SK-N-SH (cell line): ENCODE data around the gene TRA2A. TPM values are rescaled to one million over a fixed set of nuclear protein-coding genes. Genes with fewer than 3 reads are reported as not detected.
A peak's percentile ranks its signal among the peaks of the same experiment; 100 is the strongest.

ENCODE experiments used
- CTCF ChIA-PET: fragments of 300-600, 350-600 bp; formaldehyde crosslinking; extraction: SDS; loops from one replicate; lab custom pipeline; 2021; lab: Yijun Ruan, JAX
- POLR2A ChIA-PET: fragments of 350-600 bp; sonication (Branson Sonifier 250); formaldehyde crosslinking; extraction: SDS; loops from one replicate; lab custom pipeline; 2020; ENCODE audit warnings: antibody characterized with exemption, inconsistent platforms; lab: Yijun Ruan, JAX
- DNase-seq: peaks from one replicate; pipeline ENCODE4 v3.0.0; 2012
- H2AFZ ChIP-seq: fragments of 200-600 bp; sonication (generic); 2 replicates; pipeline ENCODE4 v1.8.1; 2016; ENCODE audit warnings: antibody characterized with exemption, mild to moderate bottlenecking, low read depth
- H3F3A ChIP-seq: fragments of 200-600 bp; sonication (generic); replicated peaks from 2 replicates; pipeline ENCODE3; 2016; ENCODE audit warnings: antibody characterized with exemption, mild to moderate bottlenecking; ENCODE audit not compliant: insufficient read depth
- H3K27ac ChIP-seq, 2 experiments: fragments of 200-500 bp in 1 of 2; fragments of 200-600 bp in 1 of 2; sonication (Bioruptor generic) in 1 of 2; sonication (generic), shearing (Covaris generic) in 1 of 2; 2 replicates each; pipeline versions ENCODE4 v1.5.1 to v1.6.1; 2014 to 2016; ENCODE audit warnings: low read depth in 2 of 2, inconsistent platforms in 1 of 2, low read length in 1 of 2, mild to moderate bottlenecking in 1 of 2, mixed read lengths in 1 of 2
- H3K27me3 ChIP-seq: fragments of 200-600 bp; sonication (generic), shearing (Covaris generic); 2 replicates; pipeline ENCODE4 v1.6.1; 2016; ENCODE audit warnings: mixed run types; ENCODE audit not compliant: insufficient read depth
- H3K36me3 ChIP-seq, 2 experiments: fragments of 200-500 bp in 1 of 2; fragments of 200-600 bp in 1 of 2; sonication (Bioruptor generic) in 1 of 2; sonication (generic) in 1 of 2; replicated peaks in 1 of 2; 2 replicates each; pipeline versions ENCODE3 to v1.5.1; 2014 to 2016; ENCODE audit warnings: low read length in 1 of 2, mild to moderate bottlenecking in 1 of 2; ENCODE audit not compliant: insufficient read depth in 2 of 2, control insufficient read depth in 1 of 2
- H3K4me1 ChIP-seq, 2 experiments: fragments of 200-500 bp in 1 of 2; fragments of 200-600 bp in 1 of 2; sonication (Bioruptor generic) in 1 of 2; sonication (generic), shearing (Covaris generic) in 1 of 2; 2 replicates each; pipeline versions ENCODE4 v1.5.1 to v1.6.1; 2014 to 2016; ENCODE audit warnings: low read depth in 1 of 2, low read length in 1 of 2, mixed run types in 1 of 2; ENCODE audit not compliant: insufficient read depth in 2 of 2, control insufficient read depth in 1 of 2
- H3K4me2 ChIP-seq: fragments of 200-600 bp; sonication (generic), shearing (Covaris generic); 2 replicates; pipeline ENCODE4 v1.6.1; 2017; ENCODE audit warnings: mixed run types
- H3K4me3 ChIP-seq, 2 experiments: fragments of 200-500 bp in 1 of 2; fragments of 200-600 bp in 1 of 2; sonication (Bioruptor generic) in 1 of 2; sonication (generic), shearing (Covaris generic) in 1 of 2; 2 replicates each; pipeline versions ENCODE4 v1.5.1 to v1.8.1; 2014 to 2016; ENCODE audit warnings: low read depth in 2 of 2, inconsistent platforms in 1 of 2, low read length in 1 of 2, mild to moderate bottlenecking in 1 of 2, mixed read lengths in 1 of 2, moderate library complexity in 1 of 2
- H3K79me2 ChIP-seq: fragments of 200-600 bp; sonication (generic); 2 replicates; pipeline ENCODE4 v1.8.1; 2017; ENCODE audit warnings: mild to moderate bottlenecking; ENCODE audit not compliant: insufficient read depth
- H3K9ac ChIP-seq: fragments of 200-600 bp; sonication (generic); 2 replicates; pipeline ENCODE4 v1.6.1; 2017; ENCODE audit warnings: mixed run types
- H3K9me2 ChIP-seq: fragments of 200-600 bp; sonication (generic); 2 replicates; pipeline ENCODE4 v1.6.1; 2017; ENCODE audit warnings: mixed run types
- H3K9me3 ChIP-seq: fragments of 200-600 bp; sonication (generic); 2 replicates; pipeline ENCODE4 v1.6.1; 2017; ENCODE audit warnings: mixed run types, mild to moderate bottlenecking, moderate library complexity
- H4K20me1 ChIP-seq: fragments of 200-600 bp; sonication (generic); 2 replicates; pipeline ENCODE4 v1.6.1; 2017; ENCODE audit warnings: mild to moderate bottlenecking, mixed run types; ENCODE audit not compliant: insufficient read depth
- EZH2phosphoT487 ChIP-seq: fragments of 200-600 bp; sonication (generic); IDR thresholded peaks from 2 replicates; pipeline ENCODE4 v1.6.1; 2017; ENCODE audit warnings: low read depth, mixed run types, mild to moderate bottlenecking, antibody characterized with exemption, moderate library complexity, borderline replicate concordance
- FOSL2 ChIP-seq: IDR thresholded peaks from 2 replicates; pipeline ENCODE4 v1.4.0; 2012; ENCODE audit warnings: low read depth, mild to moderate bottlenecking, moderate library complexity, borderline replicate concordance
- FOXM1 ChIP-seq: IDR thresholded peaks from 2 replicates; pipeline ENCODE4 v1.4.0; 2012; ENCODE audit warnings: low read depth, mild to moderate bottlenecking
- GATA2 ChIP-seq: sonication (generic); formaldehyde crosslinking; IDR thresholded peaks from 2 replicates; pipeline ENCODE4 v1.5.0; 2020; ENCODE audit warnings: mild to moderate bottlenecking, missing genetic modification reagents
- JUND ChIP-seq: IDR thresholded peaks from 2 replicates; pipeline ENCODE4 v1.4.0; 2012
- MXI1 ChIP-seq: IDR thresholded peaks from 2 replicates; pipeline ENCODE4 v1.6.1; 2012; ENCODE audit warnings: mild to moderate bottlenecking, low read depth, low read length, improper control_type of control experiment
- NRF1 ChIP-seq: IDR thresholded peaks from 2 replicates; pipeline ENCODE4 v1.6.1; 2012; ENCODE audit warnings: low read depth, mild to moderate bottlenecking, low read length
- RAD21 ChIP-seq: IDR thresholded peaks from 2 replicates; pipeline ENCODE4 v1.6.1; 2012; ENCODE audit warnings: mild to moderate bottlenecking, low read length
- RCOR1 ChIP-seq: fragments of 150-350 bp; IDR thresholded peaks from 2 replicates; pipeline ENCODE4 v1.6.1; 2017; ENCODE audit warnings: antibody characterized with exemption, low read length
- RFX5 ChIP-seq: IDR thresholded peaks from 2 replicates; pipeline ENCODE4 v1.6.1; 2012; ENCODE audit warnings: mild to moderate bottlenecking, improper control_type of control experiment, low read length
- RXRA ChIP-seq: IDR thresholded peaks from 2 replicates; pipeline ENCODE4 v1.4.0; 2012; ENCODE audit warnings: low read depth, mild to moderate bottlenecking, borderline replicate concordance
- TAF1 ChIP-seq: IDR thresholded peaks from 2 replicates; pipeline ENCODE4 v1.6.1; 2012; ENCODE audit warnings: low read depth, mild to moderate bottlenecking, low read length, moderate library complexity, borderline replicate concordance
- TCF12 ChIP-seq: IDR thresholded peaks from 2 replicates; pipeline ENCODE4 v1.4.0; 2012
- WGBS: methylation state at CpG from one replicate; pipeline ENCODE4 v1.1.6; 2017; ENCODE audit warnings: low lambda C conversion rate; 5-methylcytosine and 5-hydroxymethylcytosine counted together
- polyA plus RNA-seq, 3 experiments: library from polyadenylated mRNA; depleted of rRNA; stranded (reverse); fragments of >200 nt; gene quantifications; 2 replicates each; pipeline ENCODE4 v1.2.3, GENCODE V29; 2012
- TF ChIP-seq, protein P1 (sequence below): fragments of 150-350 bp; IDR thresholded peaks from 2 replicates; pipeline ENCODE4 v1.6.1; 2017; ENCODE audit warnings: antibody characterized with exemption, low read length, low read depth, borderline replicate concordance
- TF ChIP-seq, protein P2 (sequence below): IDR thresholded peaks from 2 replicates; pipeline ENCODE4 v1.4.0; 2012; ENCODE audit warnings: low read depth, borderline replicate concordance

TRA2A gene
- polyA plus RNA-seq, 1 of the 3 experiments (the other 2 are of a cell fraction) = 62.1 TPM

DNA sequence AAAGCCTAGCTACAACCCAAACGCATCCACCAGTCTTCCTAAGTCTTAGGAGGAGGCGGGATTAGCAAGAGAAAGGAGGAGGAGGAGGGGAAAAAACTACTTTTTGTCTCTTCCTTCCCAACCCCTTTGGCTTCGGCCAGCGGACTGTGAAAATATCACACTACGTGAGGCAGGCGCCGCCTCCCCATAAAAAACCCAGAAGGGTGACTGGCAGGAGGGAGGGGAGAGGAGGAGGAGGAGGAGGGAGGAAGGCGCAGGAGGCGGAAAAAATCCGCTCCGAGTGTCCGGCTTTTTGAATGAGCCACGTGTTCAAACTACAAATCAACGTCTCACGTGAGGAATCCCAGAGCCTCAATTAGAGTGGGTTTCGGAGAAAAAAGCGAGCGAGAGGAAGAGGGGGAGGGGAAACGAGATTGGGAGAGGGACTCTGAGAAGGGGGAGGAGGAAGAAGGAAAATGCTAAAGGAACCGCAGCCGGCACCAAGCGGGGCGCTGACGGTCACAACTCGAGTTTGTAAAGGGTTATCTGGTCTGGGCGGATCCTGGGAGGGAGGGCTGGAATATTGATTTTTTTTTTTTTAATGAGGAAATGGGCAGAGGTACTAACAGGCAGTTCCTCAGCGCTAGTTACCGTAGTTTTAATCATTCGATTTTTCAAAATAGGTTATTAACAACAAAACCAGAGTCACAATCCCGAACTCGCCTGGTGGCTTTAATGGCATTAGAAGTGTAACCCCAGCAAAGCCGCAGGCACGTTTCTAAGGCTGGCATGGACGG lies 61.3 kb downstream of the TRA2A start, which contains the start of gene IGF2BP3 (continued):
- TF ChIP-seq GATA2 (CRISPR knock-in tag) (peak; percentile 36; the same call in 1 of the 2 replicates), TAF1 (peak; percentile 89), RXRA (peak; percentile 10; the same call in 1 of the 2 replicates), RFX5 (no peak), RCOR1 (peak; percentile 48; the same call in 1 of the 2 replicates), MXI1 (peak; percentile 99), TCF12 (peak; percentile 74), EZH2phosphoT487 (no peak), FOSL2 (no peak; the same call in 1 of the 2 replicates)
- TF ChIP-seq, protein P1, sequence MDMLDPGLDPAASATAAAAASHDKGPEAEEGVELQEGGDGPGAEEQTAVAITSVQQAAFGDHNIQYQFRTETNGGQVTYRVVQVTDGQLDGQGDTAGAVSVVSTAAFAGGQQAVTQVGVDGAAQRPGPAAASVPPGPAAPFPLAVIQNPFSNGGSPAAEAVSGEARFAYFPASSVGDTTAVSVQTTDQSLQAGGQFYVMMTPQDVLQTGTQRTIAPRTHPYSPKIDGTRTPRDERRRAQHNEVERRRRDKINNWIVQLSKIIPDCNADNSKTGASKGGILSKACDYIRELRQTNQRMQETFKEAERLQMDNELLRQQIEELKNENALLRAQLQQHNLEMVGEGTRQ = peak; percentile 72
- TF ChIP-seq, protein P2, sequence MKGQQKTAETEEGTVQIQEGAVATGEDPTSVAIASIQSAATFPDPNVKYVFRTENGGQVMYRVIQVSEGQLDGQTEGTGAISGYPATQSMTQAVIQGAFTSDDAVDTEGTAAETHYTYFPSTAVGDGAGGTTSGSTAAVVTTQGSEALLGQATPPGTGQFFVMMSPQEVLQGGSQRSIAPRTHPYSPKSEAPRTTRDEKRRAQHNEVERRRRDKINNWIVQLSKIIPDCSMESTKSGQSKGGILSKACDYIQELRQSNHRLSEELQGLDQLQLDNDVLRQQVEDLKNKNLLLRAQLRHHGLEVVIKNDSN = peak; percentile 89
- TF ChIP-seq, all 33 proteins: peak for 26

DNA sequence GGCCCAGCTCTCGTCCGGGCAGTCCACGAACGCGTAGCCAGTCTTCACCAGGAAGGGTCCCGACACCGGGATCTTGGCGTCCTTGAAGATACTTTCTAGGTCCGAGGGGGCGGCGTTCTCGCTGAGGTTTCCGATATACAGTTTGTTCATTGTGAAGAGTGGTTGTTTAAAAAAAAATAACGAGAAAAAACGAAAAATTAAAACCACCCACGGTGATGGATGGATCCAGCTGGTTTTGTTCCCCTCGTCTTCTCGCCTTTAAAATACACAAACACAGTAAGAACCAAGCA lies 61.9 kb downstream of the TRA2A start:
- Histone ChIP-seq H3K79me2 (peaks cover 79% of the 10 kb centered on the region), H3K4me2 (peak overlapping the region; percentile 94), H3K36me3 (peaks cover 4 to 8% of the 10 kb centered on the region in 2 experiments), H3K9ac (peak overlapping the region; percentile 91), H3K4me1 (peaks cover 14 to 35% of the 10 kb centered on the region in 2 experiments), H2AFZ (peak overlapping the region; percentile 58; the same call in 1 of the 2 replicates), H4K20me1 (peaks cover 32% of the 10 kb centered on the region)
- CTCF ChIA-PET = interaction anchor here (0.7 to 3.2 kb wide), 7 partner anchors 9 to 285 kb away, joined by 3 to 13 read pairs (median 6); no protein-coding TSS in a partner anchor
- no peak for TF ChIP-seq RFX5
- no peak for TF ChIP-seq RAD21
- TF ChIP-seq, protein P2 = no peak
- no peak for TF ChIP-seq FOXM1
- TF ChIP-seq JUND = no peak
- TF ChIP-seq NRF1 = no peak
- TF ChIP-seq, all 33 proteins: peak for 0
- Histone ChIP-seq H3K9me3 (no peaks in the 10 kb centered on the region), H3K9me2 (no peaks in the 10 kb centered on the region; the same call in 1 of the 2 replicates), H3K4me3 (peak overlapping the region; percentile 88 to 89), H3K27me3 (no peaks in the 10 kb centered on the region), H3K27ac (peak overlapping the region; percentile 93 to 96), H3F3A (peaks cover 37% of the 10 kb centered on the region)
- no peak for DNase-seq
- WGBS = under 1% methylated on average over 18 of the region's 18 CpGs
- POLR2A ChIA-PET = interaction anchor here (1.2 kb wide), 1 partner anchor 20 kb away, joined by 6 read pairs; no protein-coding TSS in a partner anchor
